ENCODE data around the gene FEN1. TPM values are rescaled to one million over a fixed set of nuclear protein-coding genes. Genes with fewer than 3 reads are reported as not detected.

Gene FEN1
- total and polyA plus RNA-seq, 2 donors (not counting 1 experiment from before 2014, with no cell fraction given), result 3.4 to 9.8 TPM

- Histone ChIP-seq H3K9ac (ENCODE audit: low read length) (no peak overlapping the region), H3K4me1 (ENCODE audit: control insufficient read depth in 2 of 2, insufficient read depth in 2 of 2, low read length in 2 of 2) (peaks cover 13 to 15% of the 10 kb centered on the region in 2 donors), H3K4me2 (replicated peaks; ENCODE audit: low read depth, low read length, poor library complexity, severe bottlenecking) (no peak overlapping the region), H3K4me3 (ENCODE audit: control extremely low read depth in 1 of 5, extremely low read depth in 1 of 5, insufficient read depth in 1 of 5, low read depth in 2 of 5, low read length in 4 of 5) (no peak overlapping the region), H3K27ac (ENCODE audit: low read length in 2 of 2) (no peak overlapping the region), H4K20me1 (ENCODE audit: control insufficient read depth, insufficient read depth, low read length, poor library complexity, severe bottlenecking) (no peaks in the 10 kb centered on the region), H3K9me3 (ENCODE audit: control extremely low read depth in 1 of 3, control insufficient read depth in 2 of 3, insufficient read depth in 1 of 3, low read length in 2 of 3) (no peaks in the 10 kb centered on the region), H2AFZ (ENCODE audit: insufficient read depth, low read depth, low read length, poor library complexity, severe bottlenecking) (no peak overlapping the region), H3K79me2 (ENCODE audit: control insufficient read depth, insufficient read depth, low read length) (no peaks in the 10 kb centered on the region), H3K36me3 (replicated peaks in 1 of 2; ENCODE audit: control extremely low read depth in 1 of 2, control insufficient read depth in 1 of 2, extremely low read depth in 1 of 2, insufficient read depth in 2 of 2, low read length in 1 of 2) (no peaks in the 10 kb centered on the region), H3K27me3 (replicated peaks in 1 of 4; ENCODE audit: control extremely low read depth in 1 of 4, control insufficient read depth in 3 of 4, insufficient read depth in 4 of 4, low read length in 3 of 4) (peaks cover 0 to 4% (median 0%) of the 10 kb centered on the region in 4 experiments)
- H3K27ac Mint-ChIP-seq, result no peak overlapping the region
- peaks cover 17% of the 10 kb centered on the region for H3K4me1 Mint-ChIP-seq
- TF ChIP-seq CTCF (IDR thresholded peaks at IDR 0.05) (no peak), EZH2 (IDR thresholded peaks at IDR 0.05; ENCODE audit: borderline replicate concordance, insufficient read depth, low read depth, low read length, poor library complexity, severe bottlenecking) (no peak)
- ChIA-PET CTCF (no interaction called here), POLR2A (no interaction called here)
- H3K9me3 Mint-ChIP-seq (ENCODE audit: insufficient read depth), result no peaks in the 10 kb centered on the region
- ATAC-seq (ENCODE audit: low read depth), result no peak
- 91% methylated on average over 4 of the region's 10 CpGs for WGBS (ENCODE audit: insufficient coverage)
- H3K4me3 Mint-ChIP-seq, result no peak overlapping the region
- DNase-seq, result no peak
- intact Hi-C loops (cut with micrococcal nuclease), result no loop called here
- H3K27me3 Mint-ChIP-seq, result peaks cover 12% of the 10 kb centered on the region
These were observed 19.4 kb upstream of the FEN1 start for GRCh38 chr11:61773356-61773755.

DNA sequence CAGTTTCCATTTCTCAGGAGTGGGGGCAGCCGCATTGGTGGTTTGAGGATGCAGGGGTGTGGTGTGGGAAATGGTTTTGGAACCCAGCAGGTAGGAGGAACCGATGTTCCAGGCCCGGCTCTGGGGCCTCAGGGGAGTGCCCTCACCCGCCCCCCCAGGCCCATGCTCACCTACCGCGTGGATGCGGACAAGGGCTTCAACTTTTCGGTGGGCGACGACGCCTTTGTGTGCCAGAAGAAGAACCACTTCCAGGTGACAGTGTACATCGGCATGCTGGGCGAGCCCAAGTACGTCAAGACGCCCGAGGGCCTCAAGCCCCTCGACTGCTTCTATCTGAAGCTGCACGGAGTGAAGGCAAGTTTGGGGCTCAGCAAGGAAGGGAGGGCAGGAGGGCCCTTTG lies 18.9 kb upstream of the FEN1 start:
- H3K4me1 ChIP-seq (ENCODE audit: control insufficient read depth in 2 of 2, insufficient read depth in 2 of 2, low read length in 2 of 2), result peaks cover 13 to 15% of the 10 kb centered on the region in 2 donors
- ChIA-PET POLR2A (no interaction called here), CTCF (no interaction called here)
- intact Hi-C loops (cut with micrococcal nuclease), result no loop called here
- Mint-ChIP-seq H3K27ac (no peak overlapping the region), H3K27me3 (peaks cover 12% of the 10 kb centered on the region), H3K9me3 (ENCODE audit: insufficient read depth) (no peaks in the 10 kb centered on the region), H3K4me3 (no peak overlapping the region), H3K4me1 (peaks cover 17% of the 10 kb centered on the region)
- ATAC-seq (ENCODE audit: low read depth) (no peak), DNase-seq (no peak)
- no peaks in the 10 kb centered on the region for H4K20me1 ChIP-seq (ENCODE audit: control insufficient read depth, insufficient read depth, low read length, poor library complexity, severe bottlenecking)
- H3K4me2 ChIP-seq (replicated peaks; ENCODE audit: low read depth, low read length, poor library complexity, severe bottlenecking), result no peak overlapping the region
- TF ChIP-seq EZH2 (IDR thresholded peaks at IDR 0.05; ENCODE audit: borderline replicate concordance, insufficient read depth, low read depth, low read length, poor library complexity, severe bottlenecking) (no peak), CTCF (IDR thresholded peaks at IDR 0.05) (no peak)
- H3K27ac ChIP-seq (ENCODE audit: low read length in 2 of 2), result no peak overlapping the region
- WGBS (ENCODE audit: insufficient coverage), result 93% methylated on average over 15 of the region's 18 CpGs
- H3K79me2 ChIP-seq (ENCODE audit: control insufficient read depth, insufficient read depth, low read length), result no peaks in the 10 kb centered on the region
- H3K9me3 ChIP-seq (ENCODE audit: control extremely low read depth in 1 of 3, control insufficient read depth in 2 of 3, insufficient read depth in 1 of 3, low read length in 2 of 3), result no peaks in the 10 kb centered on the region
- no peak overlapping the region for H3K9ac ChIP-seq (ENCODE audit: low read length)
- H3K27me3 ChIP-seq (replicated peaks in 1 of 4; ENCODE audit: control extremely low read depth in 1 of 4, control insufficient read depth in 3 of 4, insufficient read depth in 4 of 4, low read length in 3 of 4), result peaks cover 0 to 6% (median 0%) of the 10 kb centered on the region in 4 experiments
- H3K36me3 ChIP-seq (replicated peaks in 1 of 2; ENCODE audit: control extremely low read depth in 1 of 2, control insufficient read depth in 1 of 2, extremely low read depth in 1 of 2, insufficient read depth in 2 of 2, low read length in 1 of 2), result no peaks in the 10 kb centered on the region
- no peak overlapping the region for H3K4me3 ChIP-seq (ENCODE audit: control extremely low read depth in 1 of 5, extremely low read depth in 1 of 5, insufficient read depth in 1 of 5, low read depth in 2 of 5, low read length in 4 of 5)
- no peak overlapping the region for H2AFZ ChIP-seq (ENCODE audit: insufficient read depth, low read depth, low read length, poor library complexity, severe bottlenecking)

All from B cell (primary cell).